ENCODE results near the gene NCDN.

GRCh38 chr1:35544976-35545375 lies 12.6 kb upstream of the NCDN start:
- TF ChIP-seq CTCF (conservative IDR thresholded peaks at IDR 0.05) (peak; percentile 32), ZFX (IDR thresholded peaks at IDR 0.05) (no peak)

Data from C4-2B (cell line).